Astrocyte (in vitro differentiated cells and primary cell): ENCODE measurements around the gene ANKRD62. TPM values are rescaled to one million over a fixed set of nuclear protein-coding genes. Genes with fewer than 3 reads are reported as not detected.

Source experiments
- DNase-seq: peaks from one replicate; pipeline ENCODE4 v3.0.0-alpha.2; 2010; ENCODE audit warnings: low read depth
- FAIRE-seq: peaks from 2 replicates; lab custom pipeline; 2011; peaks lifted over from hg19 to GRCh38; lab: Jason Lieb, UNC
- H2AFZ ChIP-seq: 2 replicates; pipeline ENCODE4 v1.6.0; 2012; ENCODE audit warnings: low read depth, low read length, inconsistent platforms
- H3K27ac ChIP-seq: 2 replicates; pipeline ENCODE4 v1.5.1; 2011; ENCODE audit warnings: low read depth, low read length, inconsistent platforms
- H3K27me3 ChIP-seq: 2 replicates; pipeline ENCODE4 v1.6.0; 2011; ENCODE audit warnings: low read length, inconsistent platforms; ENCODE audit not compliant: insufficient read depth
- H3K36me3 ChIP-seq: 2 replicates; pipeline ENCODE4 v1.5.1; 2011; ENCODE audit warnings: low read length, inconsistent platforms; ENCODE audit not compliant: insufficient read depth
- H3K4me1 ChIP-seq: 2 replicates; pipeline ENCODE4 v1.5.1; 2011; ENCODE audit warnings: low read length, inconsistent platforms; ENCODE audit not compliant: insufficient read depth
- H3K4me2 ChIP-seq: 2 replicates; pipeline ENCODE4 v1.6.0; 2012; ENCODE audit warnings: low read length, inconsistent platforms
- H3K4me3 ChIP-seq: 2 replicates; pipeline ENCODE4 v1.5.1; 2011; ENCODE audit warnings: low read depth, mild to moderate bottlenecking, low read length, inconsistent platforms; ENCODE audit not compliant: insufficient read depth
- H3K79me2 ChIP-seq: 2 replicates; pipeline ENCODE4 v1.6.0; 2012; ENCODE audit warnings: mild to moderate bottlenecking, low read length, inconsistent platforms; ENCODE audit not compliant: insufficient read depth
- H3K9ac ChIP-seq: 2 replicates; pipeline ENCODE4 v1.6.0; 2012; ENCODE audit warnings: mild to moderate bottlenecking, low read length, inconsistent platforms
- H3K9me3 ChIP-seq: 2 replicates; pipeline ENCODE4 v1.5.1; 2012; ENCODE audit warnings: low read depth, mild to moderate bottlenecking, low read length, inconsistent platforms; ENCODE audit not compliant: insufficient read depth
- H4K20me1 ChIP-seq: 2 replicates; pipeline ENCODE4 v1.6.0; 2012; ENCODE audit warnings: low read length, inconsistent platforms; ENCODE audit not compliant: insufficient read depth
- H3K27ac Mint-ChIP-seq: one replicate; pipeline ENCODE4 v1.8.0; 2021; ENCODE audit warnings: mild to moderate bottlenecking, mixed read lengths; ENCODE audit not compliant: unreplicated experiment
- H3K27me3 Mint-ChIP-seq: one replicate; pipeline ENCODE4 v1.8.0; 2021; ENCODE audit warnings: low read depth, mixed read lengths; ENCODE audit not compliant: unreplicated experiment
- H3K36me3 Mint-ChIP-seq: one replicate; pipeline ENCODE4 v1.8.0; 2021; ENCODE audit warnings: low read depth, mixed read lengths; ENCODE audit not compliant: unreplicated experiment
- H3K4me1 Mint-ChIP-seq: one replicate; pipeline ENCODE4 v1.8.0; 2021; ENCODE audit warnings: low read depth, mixed read lengths; ENCODE audit not compliant: unreplicated experiment
- H3K4me3 Mint-ChIP-seq: one replicate; pipeline ENCODE4 v1.8.0; 2021; ENCODE audit warnings: mild to moderate bottlenecking, moderate library complexity, mixed read lengths; ENCODE audit not compliant: unreplicated experiment
- H3K9me3 Mint-ChIP-seq: one replicate; pipeline ENCODE4 v1.8.0; 2021; ENCODE audit warnings: mild to moderate bottlenecking, mixed read lengths; ENCODE audit not compliant: unreplicated experiment
- CTCF ChIP-seq: IDR thresholded peaks from 2 replicates; pipeline ENCODE4 v1.5.1; 2011; ENCODE audit warnings: low read depth, mild to moderate bottlenecking, inconsistent platforms, low read length, moderate library complexity; ENCODE audit not compliant: insufficient read depth
- EZH2 ChIP-seq: IDR thresholded peaks from 2 replicates; pipeline ENCODE4 v1.6.1; 2012; ENCODE audit warnings: mild to moderate bottlenecking, low read length, inconsistent platforms; ENCODE audit not compliant: insufficient read depth
- total RNA-seq: library from RNA; stranded (reverse); gene quantifications from 2 replicates; pipeline ENCODE4 v1.2.1, GENCODE V29; 2021

Gene ANKRD62
- total RNA-seq, 1 donor from 2014 or later, result not detected

DNA sequence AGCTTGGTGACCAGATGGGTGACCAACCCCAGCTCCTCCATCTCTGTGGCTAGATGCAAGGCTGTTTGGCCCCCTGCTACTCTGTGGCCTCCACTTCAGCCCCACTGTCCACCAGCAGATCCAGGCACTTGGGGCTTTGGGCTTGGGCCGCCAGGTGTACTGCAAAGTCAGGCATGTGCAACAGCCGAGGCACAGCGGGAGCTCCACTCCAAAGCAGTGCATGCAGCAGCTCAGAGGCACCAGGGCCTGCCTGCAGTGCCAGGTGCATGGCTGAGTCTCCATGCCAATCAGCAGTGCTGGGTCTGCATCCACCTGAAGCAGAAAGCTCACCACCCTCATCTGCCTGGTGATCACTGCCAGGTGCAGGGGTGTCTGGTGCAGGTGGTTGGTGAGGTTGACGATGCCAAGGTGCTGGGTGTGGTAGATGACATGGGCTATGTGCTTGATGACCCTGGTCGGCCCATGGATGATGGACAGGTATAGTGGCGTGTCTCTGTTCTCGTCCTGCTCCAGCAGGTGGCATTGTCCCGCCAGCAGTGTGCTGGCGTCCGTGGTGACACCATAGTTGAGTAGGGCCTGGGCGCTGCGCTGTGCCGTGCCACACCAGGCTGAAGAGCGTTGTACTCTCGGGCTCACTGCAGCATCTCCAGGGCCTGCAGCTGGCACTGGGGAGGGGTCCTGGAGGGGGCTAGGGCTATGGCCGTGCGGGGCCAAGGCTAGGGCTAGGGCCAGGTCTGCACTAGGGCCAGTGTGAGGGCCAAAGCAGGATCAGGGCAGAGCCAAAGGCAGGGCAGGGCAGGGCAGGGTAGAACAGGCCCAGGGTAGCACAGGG lies 1.0 kb upstream of the ANKRD62 start:
- Histone ChIP-seq H3K4me1 (no peaks in the 10 kb centered on the region), H3K9ac (no peak overlapping the region), H2AFZ (no peak overlapping the region), H3K27ac (no peak overlapping the region), H3K4me2 (no peak overlapping the region), H4K20me1 (no peaks in the 10 kb centered on the region), H3K27me3 (peaks cover 5% of the 10 kb centered on the region), H3K36me3 (no peaks in the 10 kb centered on the region), H3K79me2 (no peaks in the 10 kb centered on the region), H3K9me3 (no peaks in the 10 kb centered on the region), H3K4me3 (no peak overlapping the region)
- no peaks in the 10 kb centered on the region for H3K4me1 Mint-ChIP-seq
- TF ChIP-seq EZH2 (no peak), CTCF (no peak)
- DNase-seq, result no peak
- no peak overlapping the region for H3K27ac Mint-ChIP-seq
- peaks cover 9% of the 10 kb centered on the region for H3K27me3 Mint-ChIP-seq
- no peak for FAIRE-seq
- H3K4me3 Mint-ChIP-seq, result no peak overlapping the region
- no peaks in the 10 kb centered on the region for H3K36me3 Mint-ChIP-seq
- no peaks in the 10 kb centered on the region for H3K9me3 Mint-ChIP-seq

GRCh38 chr18:12098374-12098773 lies 4.7 kb downstream of the ANKRD62 start:
- Mint-ChIP-seq H3K27me3 (peaks cover 8% of the 10 kb centered on the region), H3K4me3 (no peak overlapping the region), H3K4me1 (no peaks in the 10 kb centered on the region), H3K9me3 (no peaks in the 10 kb centered on the region), H3K36me3 (no peaks in the 10 kb centered on the region), H3K27ac (no peak overlapping the region)
- no peak overlapping the region for H3K9ac ChIP-seq
- H3K79me2 ChIP-seq, result no peaks in the 10 kb centered on the region
- H3K36me3 ChIP-seq, result no peaks in the 10 kb centered on the region
- H3K9me3 ChIP-seq, result no peaks in the 10 kb centered on the region
- H3K27me3 ChIP-seq, result peaks cover 7% of the 10 kb centered on the region
- H3K27ac ChIP-seq, result no peak overlapping the region
- H3K4me3 ChIP-seq, result no peak overlapping the region
- H2AFZ ChIP-seq, result no peak overlapping the region
- H4K20me1 ChIP-seq, result no peaks in the 10 kb centered on the region
- H3K4me1 ChIP-seq, result no peaks in the 10 kb centered on the region
- FAIRE-seq (no peak), DNase-seq (no peak)
- no peak for TF ChIP-seq CTCF
- TF ChIP-seq EZH2, result no peak
- no peak overlapping the region for H3K4me2 ChIP-seq

DNA sequence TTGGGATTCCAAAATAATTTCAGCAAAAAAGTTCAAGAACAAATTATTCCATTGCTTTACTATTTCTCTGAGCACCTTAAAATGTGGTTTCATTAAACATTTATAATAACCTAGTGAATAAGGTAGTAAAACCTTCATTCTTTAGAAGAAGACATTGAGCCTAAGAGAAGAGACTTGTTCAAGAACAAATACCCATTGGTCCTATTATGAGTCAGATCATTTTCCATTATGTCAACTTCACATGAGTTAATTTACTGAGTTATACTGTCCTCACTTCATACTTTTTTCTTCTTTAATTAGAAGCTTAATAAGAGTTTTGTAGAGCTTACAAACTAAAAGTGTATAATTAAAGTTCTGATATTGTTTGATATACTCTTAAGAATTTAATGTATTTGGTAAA lies 5.5 kb downstream of the ANKRD62 start:
- Mint-ChIP-seq H3K27me3 (peaks cover 8% of the 10 kb centered on the region), H3K9me3 (no peaks in the 10 kb centered on the region), H3K27ac (no peak overlapping the region), H3K4me1 (no peaks in the 10 kb centered on the region), H3K4me3 (no peak overlapping the region), H3K36me3 (no peaks in the 10 kb centered on the region)
- no peaks in the 10 kb centered on the region for H4K20me1 ChIP-seq
- no peaks in the 10 kb centered on the region for H3K4me1 ChIP-seq
- no peaks in the 10 kb centered on the region for H3K79me2 ChIP-seq
- no peak overlapping the region for H3K4me3 ChIP-seq
- no peaks in the 10 kb centered on the region for H3K36me3 ChIP-seq
- no peak overlapping the region for H2AFZ ChIP-seq
- H3K9me3 ChIP-seq, result no peaks in the 10 kb centered on the region
- H3K4me2 ChIP-seq, result no peak overlapping the region
- H3K27ac ChIP-seq, result no peak overlapping the region
- TF ChIP-seq EZH2, result no peak
- no peak for TF ChIP-seq CTCF
- peaks cover 9% of the 10 kb centered on the region for H3K27me3 ChIP-seq
- DNase-seq (no peak), FAIRE-seq (no peak)
- no peak overlapping the region for H3K9ac ChIP-seq
